Keratinocyte (primary cell): ENCODE data around the gene KLHDC4. TPM values are rescaled to one million over a fixed set of nuclear protein-coding genes. Genes with fewer than 3 reads are reported as not detected.
"Not testable (repeated sequence)": the region's sequence is repeated elsewhere in the genome, so short reads cannot be mapped to it uniquely, and the experiment has no call there.

Experiments used
- DNase-seq: peaks from one replicate; pipeline ENCODE4 v3.0.0-alpha.2; 2011; ENCODE audit warnings: low read depth, missing footprints, low spot score
- FAIRE-seq: peaks from 2 replicates; lab custom pipeline; 2011; peaks lifted over from hg19 to GRCh38; lab: Jason Lieb, UNC
- H2AFZ ChIP-seq: 2 replicates; pipeline ENCODE4 v1.6.0; 2012; ENCODE audit warnings: low read length, control low read depth, inconsistent platforms; ENCODE audit not compliant: control insufficient read depth
- H3K27ac ChIP-seq: 2 replicates; pipeline ENCODE4 v1.5.1; 2011; ENCODE audit warnings: low read length; ENCODE audit not compliant: control insufficient read depth, insufficient read depth
- H3K27me3 ChIP-seq: 3 replicates; pipeline ENCODE4 v1.6.0; 2011; ENCODE audit warnings: low read length; ENCODE audit not compliant: control insufficient read depth, insufficient read depth; ENCODE audit errors: extremely low read depth
- H3K36me3 ChIP-seq, 2 experiments: 2 replicates in 1 of 2; 3 replicates in 1 of 2; pipeline ENCODE4 v1.5.1; 2011; ENCODE audit warnings: low read length in 2 of 2, mild to moderate bottlenecking in 1 of 2; ENCODE audit not compliant: control insufficient read depth in 2 of 2, insufficient read depth in 2 of 2; ENCODE audit errors: extremely low read depth in 1 of 2
- H3K4me1 ChIP-seq: 3 replicates; pipeline ENCODE4 v1.5.1; 2011; ENCODE audit warnings: low read length; ENCODE audit not compliant: control insufficient read depth, insufficient read depth; ENCODE audit errors: extremely low read depth
- H3K4me2 ChIP-seq: 3 replicates; pipeline ENCODE4 v1.6.0; 2011; ENCODE audit warnings: low read depth, low read length; ENCODE audit not compliant: control insufficient read depth, insufficient read depth; ENCODE audit errors: extremely low read depth
- H3K4me3 ChIP-seq, 3 experiments: fragments of 200-600 bp in 1 of 3; sonication (generic) in 1 of 3; 2 replicates in 2 of 3; 3 replicates in 1 of 3; pipeline ENCODE4 v1.5.1; 2011 to 2016; ENCODE audit warnings: low read length in 3 of 3, mild to moderate bottlenecking in 3 of 3, control low read depth in 2 of 3, inconsistent platforms in 1 of 3, low read depth in 1 of 3, mixed read lengths in 1 of 3, mixed run types in 1 of 3, moderate library complexity in 1 of 3; ENCODE audit not compliant: control insufficient read depth in 2 of 3, insufficient read depth in 2 of 3; ENCODE audit errors: extremely low read depth in 1 of 3
- H3K79me2 ChIP-seq: 2 replicates; pipeline ENCODE4 v1.6.0; 2012; ENCODE audit warnings: low read length; ENCODE audit not compliant: control insufficient read depth, insufficient read depth
- H3K9ac ChIP-seq: 3 replicates; pipeline ENCODE4 v1.6.0; 2011; ENCODE audit warnings: low read length; ENCODE audit not compliant: control insufficient read depth, insufficient read depth; ENCODE audit errors: extremely low read depth
- H3K9me1 ChIP-seq: 3 replicates; pipeline ENCODE4 v1.6.0; 2011; ENCODE audit warnings: low read length; ENCODE audit not compliant: control insufficient read depth, insufficient read depth; ENCODE audit errors: extremely low read depth
- H3K9me3 ChIP-seq: 2 replicates; pipeline ENCODE4 v1.5.1; 2012; ENCODE audit warnings: low read depth, low read length; ENCODE audit not compliant: control insufficient read depth
- H4K20me1 ChIP-seq: 3 replicates; pipeline ENCODE4 v1.6.0; 2011; ENCODE audit warnings: low read length; ENCODE audit not compliant: control insufficient read depth, insufficient read depth; ENCODE audit errors: extremely low read depth
- EZH2 ChIP-seq: IDR thresholded peaks from one replicate; pipeline ENCODE4 v1.6.1; 2012; ENCODE audit warnings: inconsistent platforms, mild to moderate bottlenecking, low read length, moderate library complexity
- dilution Hi-C: fragments of 300-500 bp; cut with MboI; formaldehyde crosslinking; loops from one replicate; pipeline ENCODE4 v1.7.0; 2020; ENCODE audit warnings: low sequenced_read_pairs; ENCODE audit not compliant: extremely low pct_ligation_motif_present
- polyA plus RNA-seq, 5 experiments: library from polyadenylated mRNA; depleted of rRNA in 3 of 5; stranded (reverse) in 3 of 5; stranded (forward) in 1 of 5; unstranded in 1 of 5; fragments of >200 nt; gene quantifications; 1 replicate in 1 of 5; 2 replicates in 3 of 5; 3 replicates in 1 of 5; pipeline versions ENCODE4 v1.2.1 to v1.2.3, GENCODE V29; 2011 to 2012; ENCODE audit warnings: missing spikeins in 2 of 5, low read depth in 1 of 5, low replicate concordance in 1 of 5
- TF ChIP-seq, protein P1 (sequence below), 3 experiments: IDR thresholded peaks in 1 of 3; conservative IDR thresholded peaks in 1 of 3; optimal IDR thresholded peaks in 1 of 3; 2 replicates in 2 of 3; 3 replicates in 1 of 3; pipeline versions ENCODE3 to v1.5.1; 2011; ENCODE audit warnings: low read length in 3 of 3, mild to moderate bottlenecking in 3 of 3, moderate library complexity in 2 of 3, control low read depth in 1 of 3, inconsistent platforms in 1 of 3; ENCODE audit not compliant: insufficient read depth in 2 of 3; ENCODE audit errors: extremely low read depth in 1 of 3

Gene KLHDC4
- polyA plus RNA-seq, 1 donor (not counting 4 experiments of a cell fraction or from before 2014, with no cell fraction given), result 13.4 TPM

GRCh38 chr16:87778476-87778829 is 12.7 kb upstream of the KLHDC4 start:
- Histone ChIP-seq H3K27me3 (no peaks in the 10 kb centered on the region), H3K4me2 (peak overlapping the region; percentile 87), H3K79me2 (no peaks in the 10 kb centered on the region), H3K9me1 (no peaks in the 10 kb centered on the region), H4K20me1 (no peaks in the 10 kb centered on the region), H2AFZ (no peak overlapping the region), H3K9me3 (no peaks in the 10 kb centered on the region), H3K9ac (peak overlapping the region; percentile 73), H3K4me1 (peaks cover 23% of the 10 kb centered on the region), H3K36me3 (no peaks in the 10 kb centered on the region), H3K4me3 (peak overlapping the region in 1 of 3 experiments; percentile 31), H3K27ac (peak overlapping the region; percentile 75)
- TF ChIP-seq, protein P1, sequence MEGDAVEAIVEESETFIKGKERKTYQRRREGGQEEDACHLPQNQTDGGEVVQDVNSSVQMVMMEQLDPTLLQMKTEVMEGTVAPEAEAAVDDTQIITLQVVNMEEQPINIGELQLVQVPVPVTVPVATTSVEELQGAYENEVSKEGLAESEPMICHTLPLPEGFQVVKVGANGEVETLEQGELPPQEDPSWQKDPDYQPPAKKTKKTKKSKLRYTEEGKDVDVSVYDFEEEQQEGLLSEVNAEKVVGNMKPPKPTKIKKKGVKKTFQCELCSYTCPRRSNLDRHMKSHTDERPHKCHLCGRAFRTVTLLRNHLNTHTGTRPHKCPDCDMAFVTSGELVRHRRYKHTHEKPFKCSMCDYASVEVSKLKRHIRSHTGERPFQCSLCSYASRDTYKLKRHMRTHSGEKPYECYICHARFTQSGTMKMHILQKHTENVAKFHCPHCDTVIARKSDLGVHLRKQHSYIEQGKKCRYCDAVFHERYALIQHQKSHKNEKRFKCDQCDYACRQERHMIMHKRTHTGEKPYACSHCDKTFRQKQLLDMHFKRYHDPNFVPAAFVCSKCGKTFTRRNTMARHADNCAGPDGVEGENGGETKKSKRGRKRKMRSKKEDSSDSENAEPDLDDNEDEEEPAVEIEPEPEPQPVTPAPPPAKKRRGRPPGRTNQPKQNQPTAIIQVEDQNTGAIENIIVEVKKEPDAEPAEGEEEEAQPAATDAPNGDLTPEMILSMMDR (optimal IDR thresholded peaks at IDR 0.05 in 1 of 3, IDR thresholded peaks at IDR 0.05 in 1 of 3, conservative IDR thresholded peaks at IDR 0.05 in 1 of 3; ENCODE audit: extremely low read depth in 1 of 3, insufficient read depth in 2 of 3, low read length in 3 of 3), result no peak
- no peak for TF ChIP-seq EZH2
- dilution Hi-C loops, result no loop called here
- no peak for DNase-seq
- FAIRE-seq, result no peak

- DNase-seq, H3K4me1 ChIP-seq, H3K27me3 ChIP-seq, H3K9ac ChIP-seq, H3K36me3 ChIP-seq, H2AFZ ChIP-seq, H3K9me3 ChIP-seq, H3K9me1 ChIP-seq, dilution Hi-C loops, H4K20me1 ChIP-seq, H3K79me2 ChIP-seq, H3K27ac ChIP-seq, H3K4me2 ChIP-seq, H3K4me3 ChIP-seq, FAIRE-seq: not testable (repeated sequence)
Measured at GRCh38 chr16:87773836-87774235, 8.1 kb upstream of the KLHDC4 start.

DNA sequence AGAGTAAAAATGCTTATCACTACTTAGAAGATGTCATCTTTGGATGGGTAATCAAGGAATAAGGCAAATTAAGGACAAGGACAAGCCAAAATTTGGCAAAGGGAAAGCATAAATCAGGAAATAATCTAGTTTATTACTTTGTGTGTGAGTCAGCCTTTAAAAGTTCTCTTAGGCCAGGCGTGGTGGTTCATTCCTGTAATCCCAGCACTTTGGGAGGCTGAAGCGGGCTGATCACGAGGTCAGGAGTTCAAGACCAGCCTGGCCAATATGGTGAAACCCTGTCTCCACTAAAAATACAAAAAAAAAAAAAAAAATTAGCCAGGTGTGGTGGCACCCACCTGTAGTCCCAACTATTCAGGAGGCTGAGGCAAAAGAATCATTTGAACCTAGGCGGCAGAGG is 1.7 kb upstream of the KLHDC4 start:
- H3K9ac ChIP-seq, H3K36me3 ChIP-seq, DNase-seq, H3K4me3 ChIP-seq, FAIRE-seq, H3K9me1 ChIP-seq, H3K27me3 ChIP-seq, dilution Hi-C loops, H3K4me1 ChIP-seq, H4K20me1 ChIP-seq, H3K4me2 ChIP-seq, H2AFZ ChIP-seq, H3K27ac ChIP-seq, H3K9me3 ChIP-seq: not testable (repeated sequence)
- peaks cover 27% of the 10 kb centered on the region for H3K79me2 ChIP-seq
